ENCODE data around the gene TTC39B.
"Not testable (repeated sequence)": the region's sequence is repeated elsewhere in the genome, so short reads cannot be mapped to it uniquely, and the experiment has no call there.

The TTC39B gene

GRCh38 chr9:15243081-15243480 lies 63.9 kb downstream of the TTC39B start:
- POLR2A ChIA-PET, result no interaction called here
- no peak overlapping the region for H3K4me3 ChIP-seq (ENCODE audit: low read depth, low read length)
- DNase-seq (ENCODE audit: low read depth, low spot score), result no peak
- CTCF ChIA-PET, result no interaction called here
- no peak for TF ChIP-seq CTCF (IDR thresholded peaks at IDR 0.05; ENCODE audit: insufficient read depth, low read length, missing control alignments)

- no peak for TF ChIP-seq CTCF (IDR thresholded peaks at IDR 0.05; ENCODE audit: insufficient read depth, low read length, missing control alignments)
- DNase-seq (ENCODE audit: low read depth, low spot score), result no peak
- CTCF ChIA-PET, result interaction anchor here (1.1 to 2.3 kb wide), 3 partner anchors 9 to 16 kb away, joined by 3 to 6 read pairs (median 4); no protein-coding TSS in a partner anchor
- POLR2A ChIA-PET, result no interaction called here
- H3K4me3 ChIP-seq (ENCODE audit: low read depth, low read length), result no peak overlapping the region
Measured at GRCh38 chr9:15240927-15241326, 66.1 kb downstream of the TTC39B start.

GRCh38 chr9:15239816-15240215 lies 67.2 kb downstream of the TTC39B start:
- ChIA-PET CTCF (interaction anchor here (1.3 to 2.3 kb wide), 2 partner anchors 8 to 13 kb away, joined by 4 to 6 read pairs; no protein-coding TSS in a partner anchor), POLR2A (no interaction called here)
- H3K4me3 ChIP-seq (ENCODE audit: low read depth, low read length), result no peak overlapping the region
- TF ChIP-seq CTCF (IDR thresholded peaks at IDR 0.05; ENCODE audit: insufficient read depth, low read length, missing control alignments), result no peak
- DNase-seq (ENCODE audit: low read depth, low spot score), result no peak

- no peak overlapping the region for H3K4me3 ChIP-seq (ENCODE audit: low read depth, low read length)
- TF ChIP-seq CTCF (IDR thresholded peaks at IDR 0.05; ENCODE audit: insufficient read depth, low read length, missing control alignments), result no peak
- ChIA-PET CTCF (no interaction called here), POLR2A (no interaction called here)
- no peak for DNase-seq (ENCODE audit: low read depth, low spot score)
Measured at GRCh38 chr9:15238646-15239045, 68.4 kb downstream of the TTC39B start.

- DNase-seq (ENCODE audit: low read depth, low spot score), result no peak
- ChIA-PET CTCF (interaction anchor here (1.7 kb wide), 1 partner anchor 23 kb away, joined by 3 read pairs; no protein-coding TSS in a partner anchor), POLR2A (no interaction called here)
- TF ChIP-seq CTCF (IDR thresholded peaks at IDR 0.05; ENCODE audit: insufficient read depth, low read length, missing control alignments), result no peak
- H3K4me3 ChIP-seq (ENCODE audit: low read depth, low read length), result no peak overlapping the region
Measured at GRCh38 chr9:15235658-15236057, 71.4 kb downstream of the TTC39B start.

GRCh38 chr9:15233941-15234490 lies 73.0 kb downstream of the TTC39B start:
- DNase-seq (ENCODE audit: low read depth, low spot score); H3K4me3 ChIP-seq (ENCODE audit: low read depth, low read length); CTCF ChIA-PET; POLR2A ChIA-PET: not testable (repeated sequence)

- H3K4me3 ChIP-seq (ENCODE audit: low read depth, low read length); DNase-seq (ENCODE audit: low read depth, low spot score); POLR2A ChIA-PET: not testable (repeated sequence)
- CTCF ChIA-PET, result interaction anchor here (0.7 to 2.3 kb wide), 7 partner anchors 8 to 27 kb away, joined by 3 to 19 read pairs (median 4); no protein-coding TSS in a partner anchor
Measured at GRCh38 chr9:15232706-15233280, 74.2 kb downstream of the TTC39B start.
